ENCODE data around the gene ANGPTL8. TPM values are rescaled to one million over a fixed set of nuclear protein-coding genes. Genes with fewer than 3 reads are reported as not detected.

The ANGPTL8 gene
- total RNA-seq, 2 experiments from 2014 or later = not detected

DNA sequence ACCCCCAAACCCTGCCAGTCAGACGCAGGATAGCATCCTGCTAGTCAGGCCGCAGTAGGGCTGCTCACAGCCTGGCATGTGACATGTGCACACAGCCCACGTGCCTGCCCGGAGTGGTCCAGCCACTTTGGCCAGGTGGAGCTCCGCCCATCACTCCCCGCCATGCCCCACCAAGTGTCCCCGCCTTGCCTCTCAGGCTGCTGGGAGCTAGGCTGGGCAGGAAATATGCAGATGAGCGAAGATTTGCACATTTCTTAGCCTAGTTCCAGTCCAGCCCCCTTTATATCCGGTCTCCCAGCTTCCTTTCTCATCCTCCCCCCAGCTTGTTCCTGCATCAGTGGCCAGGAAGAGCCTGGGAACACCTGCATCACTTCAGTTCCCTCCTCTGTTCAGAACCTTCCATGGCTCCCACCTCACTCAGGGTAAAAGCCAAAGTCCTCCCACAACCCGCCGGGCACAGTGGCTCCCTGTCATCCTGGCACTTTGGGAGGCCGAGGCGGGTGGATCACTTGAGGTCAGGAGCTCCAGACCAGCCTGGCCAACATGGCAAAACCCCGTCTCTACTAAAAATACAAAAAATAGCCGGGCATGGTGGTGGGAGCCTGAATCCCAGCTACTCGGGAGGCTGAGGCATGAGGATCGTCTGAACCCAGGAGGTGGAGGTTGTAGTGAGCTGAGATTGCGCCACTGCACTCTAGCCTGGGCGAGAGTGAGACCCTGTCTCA is 25.2 kb downstream of the ANGPTL8 start:
- CTCF ChIA-PET = no interaction called here
- no peaks in the 10 kb centered on the region for H3K9me3 Mint-ChIP-seq
- peaks cover 78% of the 10 kb centered on the region for H3K27me3 Mint-ChIP-seq
- peaks cover 4% of the 10 kb centered on the region for H3K4me1 Mint-ChIP-seq
- POLR2A ChIA-PET = no interaction called here
- no peak overlapping the region for H3K27ac Mint-ChIP-seq
- no peak overlapping the region for H3K4me3 Mint-ChIP-seq
- no peak for DNase-seq
- no peaks in the 10 kb centered on the region for H3K36me3 Mint-ChIP-seq (ENCODE audit: low read depth)

DNA sequence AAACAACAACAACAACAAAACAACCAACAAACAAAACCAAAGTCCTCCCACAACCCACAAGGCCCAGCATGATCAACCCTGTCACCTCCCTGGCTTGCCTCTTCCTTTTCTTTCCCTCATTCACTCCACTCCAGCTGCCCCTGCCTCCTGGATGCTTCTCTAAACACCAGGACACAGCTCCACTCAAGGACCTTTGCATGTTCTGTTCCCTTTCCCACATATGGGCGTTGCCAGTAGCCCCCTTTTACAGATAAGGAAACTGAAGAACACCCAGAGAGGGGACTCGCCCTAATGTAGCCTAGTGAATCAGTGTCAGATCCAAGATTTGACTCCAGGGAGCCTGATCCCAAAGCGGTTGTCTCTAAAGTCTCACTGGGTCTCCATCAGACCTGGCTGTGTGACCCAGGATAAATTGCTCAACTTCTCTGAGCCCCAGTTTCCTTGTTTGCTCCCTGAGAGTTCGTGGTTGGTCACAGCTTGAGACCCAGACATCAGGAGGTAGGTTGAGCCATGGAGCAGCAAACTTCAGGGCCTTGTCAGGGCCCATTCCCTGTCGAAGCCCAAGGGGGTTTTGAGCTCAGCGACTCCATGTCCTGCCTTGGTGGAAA is 25.9 kb downstream of the ANGPTL8 start:
- POLR2A ChIA-PET = no interaction called here
- Mint-ChIP-seq H3K9me3 (no peaks in the 10 kb centered on the region), H3K4me1 (peaks cover 4% of the 10 kb centered on the region), H3K4me3 (no peak overlapping the region), H3K36me3 (ENCODE audit: low read depth) (no peaks in the 10 kb centered on the region), H3K27me3 (peaks cover 73% of the 10 kb centered on the region), H3K27ac (no peak overlapping the region)
- CTCF ChIA-PET = no interaction called here
- no peak for DNase-seq

DNA sequence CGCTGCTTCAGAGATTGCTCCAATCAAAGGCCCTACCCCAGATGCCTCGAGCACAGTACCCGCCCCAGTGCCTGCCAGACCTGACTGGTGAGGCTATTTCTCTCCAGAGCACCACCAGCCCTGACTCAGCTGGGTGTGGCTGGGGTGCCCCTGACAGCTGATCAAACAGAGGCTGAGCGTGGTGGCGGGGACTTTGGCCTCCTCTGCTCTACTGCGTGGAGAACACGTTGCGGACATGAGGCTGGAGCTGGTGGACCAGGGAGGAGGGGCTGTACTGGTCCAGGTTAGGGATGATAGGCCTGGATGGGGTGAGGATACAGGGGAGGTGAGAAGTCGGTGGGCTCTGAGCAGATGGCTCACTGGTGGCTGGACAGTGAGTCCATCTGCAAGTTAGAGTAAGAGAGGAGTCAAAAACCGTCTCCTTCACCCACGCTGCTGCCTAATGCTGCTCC is 26.4 kb downstream of the ANGPTL8 start:
- H3K4me1 Mint-ChIP-seq = peaks cover 4% of the 10 kb centered on the region
- H3K9me3 Mint-ChIP-seq = no peaks in the 10 kb centered on the region
- no peaks in the 10 kb centered on the region for H3K36me3 Mint-ChIP-seq (ENCODE audit: low read depth)
- POLR2A ChIA-PET = interaction anchor here (1.3 kb wide), 1 partner anchor 217 kb away, joined by 4 read pairs; no protein-coding TSS in a partner anchor
- CTCF ChIA-PET = no interaction called here
- no peak for DNase-seq
- peaks cover 71% of the 10 kb centered on the region for H3K27me3 Mint-ChIP-seq
- H3K27ac Mint-ChIP-seq = no peak overlapping the region
- H3K4me3 Mint-ChIP-seq = no peak overlapping the region

DNA sequence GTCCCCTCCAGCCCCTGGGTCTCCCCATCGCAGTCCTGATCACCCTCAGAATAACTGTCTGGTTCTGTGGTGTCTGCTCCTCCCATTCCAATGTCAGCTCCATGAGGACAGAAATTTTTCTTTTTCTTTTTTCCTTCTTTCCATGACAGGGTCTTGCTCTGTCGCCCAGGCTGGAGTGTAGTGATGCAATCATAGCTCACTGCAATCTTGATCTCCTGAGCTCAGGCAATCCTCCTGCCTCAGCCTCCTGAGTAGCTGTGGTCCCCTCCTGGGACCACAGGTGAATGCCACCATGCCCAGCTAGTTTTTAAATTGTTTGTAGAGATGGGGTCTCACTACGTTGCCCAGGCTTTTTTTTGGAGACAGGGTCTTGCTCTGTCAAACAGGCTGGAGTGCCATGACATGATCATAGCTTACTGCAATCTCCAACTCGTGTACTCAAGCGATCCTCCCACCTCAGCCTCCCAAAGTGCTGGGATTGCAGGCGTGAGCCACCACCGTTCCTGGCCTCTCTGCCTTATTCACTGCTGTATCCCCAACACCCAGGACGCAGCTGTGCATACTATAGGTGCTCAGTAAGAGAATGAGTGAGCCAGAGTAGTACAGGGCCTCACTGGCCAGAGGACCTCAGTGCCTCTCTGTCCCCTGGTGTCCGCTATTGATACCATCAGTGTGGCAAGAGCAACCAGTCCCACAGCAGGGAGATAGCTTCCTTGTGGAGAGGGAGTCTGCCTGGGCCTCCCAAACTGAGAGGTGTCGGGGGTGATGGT is 28.1 kb downstream of the ANGPTL8 start:
- Mint-ChIP-seq H3K4me1 (peaks cover 1% of the 10 kb centered on the region), H3K9me3 (no peaks in the 10 kb centered on the region)

DNA sequence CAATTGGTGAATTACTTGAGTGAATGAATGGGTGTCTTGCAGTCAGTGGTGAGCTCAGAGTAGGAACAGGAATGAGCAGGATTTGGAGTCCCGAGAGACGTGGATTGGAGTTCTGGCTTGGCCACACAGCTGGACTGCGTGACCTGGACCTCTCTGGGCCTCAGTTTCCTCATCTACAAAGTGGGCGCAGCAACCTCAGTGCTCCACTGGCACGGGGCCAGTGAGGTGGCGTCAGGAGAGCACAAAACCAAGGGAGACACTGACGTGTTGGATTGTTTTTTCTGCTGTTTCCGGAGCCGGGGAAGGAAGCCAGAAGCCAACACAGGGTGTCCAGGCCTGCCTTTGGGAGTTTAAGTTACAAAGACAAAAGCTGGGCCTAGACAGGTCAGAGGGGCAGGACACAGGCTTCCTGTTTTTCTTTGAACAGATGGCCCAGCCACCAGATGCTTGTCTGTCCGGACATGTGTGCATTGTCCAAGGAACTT is 29.4 kb downstream of the ANGPTL8 start:
- H3K4me3 Mint-ChIP-seq = no peak overlapping the region
- POLR2A ChIA-PET = interaction anchor here (0.6 kb wide), 1 partner anchor 139 kb away, joined by 3 read pairs; no protein-coding TSS in a partner anchor
- H3K36me3 Mint-ChIP-seq (ENCODE audit: low read depth) = no peaks in the 10 kb centered on the region
- peaks cover 59% of the 10 kb centered on the region for H3K27me3 Mint-ChIP-seq
- no peaks in the 10 kb centered on the region for H3K4me1 Mint-ChIP-seq
- no peak overlapping the region for H3K27ac Mint-ChIP-seq
- CTCF ChIA-PET = no interaction called here
- no peak for DNase-seq
- H3K9me3 Mint-ChIP-seq = no peaks in the 10 kb centered on the region

More for the DNA sequence above, 28.1 kb downstream of the ANGPTL8 start:
- peaks cover 64% of the 10 kb centered on the region for H3K27me3 Mint-ChIP-seq
- H3K4me3 Mint-ChIP-seq = no peak overlapping the region
- no peak overlapping the region for H3K27ac Mint-ChIP-seq
- no peak for DNase-seq
- CTCF ChIA-PET = interaction anchor here (0.6 to 1.3 kb wide), 4 partner anchors 10 to 26 kb away, joined by 3 to 5 read pairs (median 4); no protein-coding TSS in a partner anchor
- H3K36me3 Mint-ChIP-seq (ENCODE audit: low read depth) = no peaks in the 10 kb centered on the region
- POLR2A ChIA-PET = no interaction called here

DNA sequence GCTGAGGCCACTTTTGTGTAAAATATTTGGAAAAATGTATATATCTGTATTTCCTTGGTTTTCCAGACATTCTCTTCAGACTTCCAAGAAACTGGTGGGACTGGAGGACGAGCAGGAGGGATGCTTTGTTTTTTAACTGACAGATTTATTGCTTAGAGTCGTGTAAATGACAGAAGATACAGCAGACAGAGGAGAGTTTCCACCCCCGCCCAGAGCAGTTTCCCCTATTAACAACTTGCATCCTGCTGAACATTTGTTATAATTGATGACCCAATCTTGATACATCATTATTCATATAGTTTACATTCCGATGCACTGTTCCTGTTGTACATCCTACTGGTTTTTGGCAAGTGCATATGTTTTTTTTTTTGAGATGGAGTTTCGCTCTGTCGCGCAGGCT is 30.0 kb downstream of the ANGPTL8 start:
- no peak overlapping the region for H3K27ac Mint-ChIP-seq
- H3K4me1 Mint-ChIP-seq = no peaks in the 10 kb centered on the region
- DNase-seq = no peak
- peaks cover 60% of the 10 kb centered on the region for H3K27me3 Mint-ChIP-seq
- H3K4me3 Mint-ChIP-seq = no peak overlapping the region
- ChIA-PET POLR2A (no interaction called here), CTCF (no interaction called here)
- no peaks in the 10 kb centered on the region for H3K9me3 Mint-ChIP-seq
- H3K36me3 Mint-ChIP-seq (ENCODE audit: low read depth) = no peaks in the 10 kb centered on the region

DNA sequence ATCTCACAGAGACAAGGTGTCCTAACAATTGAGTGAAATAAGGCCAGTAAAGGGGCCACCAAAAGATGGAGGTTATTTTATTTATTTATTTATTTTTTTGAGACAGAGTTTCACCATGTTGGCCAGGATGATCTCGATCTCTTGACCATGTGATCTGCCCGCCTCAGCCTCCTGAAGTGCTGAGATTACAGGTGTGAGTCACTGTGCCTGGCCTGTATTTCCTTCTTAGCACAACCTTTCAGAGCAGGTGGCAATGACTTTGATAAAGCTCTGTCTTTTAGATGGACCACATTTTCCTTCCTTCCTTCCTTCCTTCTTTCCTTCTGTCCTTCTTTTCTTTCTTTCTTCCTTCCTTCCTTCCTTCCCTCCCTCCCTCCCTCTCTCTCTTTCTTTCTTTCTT is 33.9 kb downstream of the ANGPTL8 start:
- Mint-ChIP-seq H3K36me3 (ENCODE audit: low read depth) (no peaks in the 10 kb centered on the region), H3K4me1 (no peaks in the 10 kb centered on the region), H3K27me3 (peaks cover 52% of the 10 kb centered on the region), H3K9me3 (peaks cover 6% of the 10 kb centered on the region), H3K4me3 (no peak overlapping the region), H3K27ac (no peak overlapping the region)
- CTCF ChIA-PET = no interaction called here
- POLR2A ChIA-PET = no interaction called here
- no peak for DNase-seq

DNA sequence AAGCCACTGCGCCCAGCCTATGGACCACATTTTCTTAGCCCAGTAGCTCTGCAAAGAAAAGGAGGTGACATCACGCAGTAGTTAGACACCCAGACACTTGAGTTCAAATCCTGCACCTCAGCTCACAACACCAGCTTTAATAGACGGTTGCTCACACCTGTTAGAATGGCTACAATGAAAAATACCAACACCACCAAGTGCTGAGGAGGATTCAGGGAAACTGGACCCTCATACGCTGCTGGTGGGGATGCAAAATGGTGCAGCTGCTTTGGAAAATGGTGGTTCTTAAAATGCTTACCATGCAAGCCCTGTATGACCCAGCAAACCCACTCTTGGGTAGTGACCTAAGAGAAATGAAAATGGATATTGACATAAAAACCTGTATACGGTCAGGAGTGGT is 34.6 kb downstream of the ANGPTL8 start:
- Mint-ChIP-seq H3K27ac (no peak overlapping the region), H3K9me3 (peaks cover 6% of the 10 kb centered on the region), H3K27me3 (peaks cover 51% of the 10 kb centered on the region), H3K36me3 (ENCODE audit: low read depth) (no peaks in the 10 kb centered on the region), H3K4me1 (peaks cover 2% of the 10 kb centered on the region), H3K4me3 (no peak overlapping the region)
- CTCF ChIA-PET = no interaction called here
- DNase-seq = no peak
- POLR2A ChIA-PET = no interaction called here

DNA sequence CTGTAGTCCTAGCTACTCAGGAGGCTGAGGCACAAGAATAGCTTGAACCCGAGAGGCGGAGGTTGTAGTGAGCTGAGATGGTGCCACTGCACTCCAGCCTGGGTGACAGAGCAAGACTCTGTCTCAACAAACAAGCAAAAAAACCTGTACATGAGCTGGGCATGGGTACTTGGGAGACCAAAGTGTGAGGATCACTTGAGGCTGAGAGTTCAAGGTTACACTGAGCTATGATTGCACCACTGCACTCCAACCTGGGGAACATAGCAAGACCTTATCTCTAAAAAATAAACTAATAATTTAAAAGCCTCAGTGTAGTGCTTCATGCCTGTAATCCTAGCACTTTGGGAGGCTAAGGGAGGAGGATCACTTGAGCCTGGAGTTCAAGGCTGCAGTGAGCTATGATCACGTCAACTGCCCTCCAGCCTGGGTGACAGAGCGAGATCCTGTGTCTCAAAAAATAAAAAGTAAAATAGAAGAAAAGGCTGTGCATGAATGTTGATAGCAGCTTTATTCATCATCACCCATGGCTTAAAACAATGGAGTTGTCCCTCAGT is 35.2 kb downstream of the ANGPTL8 start:
- no peak for DNase-seq
- peaks cover 6% of the 10 kb centered on the region for H3K4me1 Mint-ChIP-seq
- H3K4me3 Mint-ChIP-seq = no peak overlapping the region
- no peaks in the 10 kb centered on the region for H3K36me3 Mint-ChIP-seq (ENCODE audit: low read depth)
- POLR2A ChIA-PET = no interaction called here
- H3K27ac Mint-ChIP-seq = no peak overlapping the region
- CTCF ChIA-PET = no interaction called here
- H3K9me3 Mint-ChIP-seq = peaks cover 6% of the 10 kb centered on the region
- H3K27me3 Mint-ChIP-seq = peaks cover 47% of the 10 kb centered on the region

DNA sequence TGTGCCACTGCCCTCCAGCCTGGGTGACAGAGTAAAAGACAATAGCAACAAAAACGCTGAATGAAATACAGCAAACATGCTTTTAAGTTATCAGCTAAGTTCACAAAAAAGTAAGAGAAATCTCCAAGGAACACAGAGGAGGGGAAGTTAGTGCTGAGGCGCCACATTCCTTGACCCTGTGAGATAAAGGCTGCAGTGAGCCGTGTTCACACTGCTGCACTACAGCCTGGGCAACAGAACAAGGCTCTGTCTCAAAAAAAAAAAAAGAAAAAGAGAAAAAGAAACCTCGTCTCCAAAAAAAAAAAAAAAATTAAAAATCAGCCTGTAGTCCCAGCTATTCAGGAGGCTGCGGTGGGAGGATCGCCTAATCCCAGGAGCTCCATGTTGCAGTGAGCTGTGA is 39.3 kb downstream of the ANGPTL8 start:
- Mint-ChIP-seq H3K4me1 (peaks cover 16% of the 10 kb centered on the region), H3K36me3 (ENCODE audit: low read depth) (no peaks in the 10 kb centered on the region), H3K27ac (no peak overlapping the region), H3K27me3 (peaks cover 57% of the 10 kb centered on the region), H3K9me3 (peaks cover 6% of the 10 kb centered on the region), H3K4me3 (no peak overlapping the region)
- no peak for DNase-seq
- ChIA-PET CTCF (interaction anchor here (0.6 to 1.2 kb wide), 2 partner anchors 59 to 1506 kb away, joined by 3 read pairs; no protein-coding TSS in a partner anchor), POLR2A (no interaction called here)

DNA sequence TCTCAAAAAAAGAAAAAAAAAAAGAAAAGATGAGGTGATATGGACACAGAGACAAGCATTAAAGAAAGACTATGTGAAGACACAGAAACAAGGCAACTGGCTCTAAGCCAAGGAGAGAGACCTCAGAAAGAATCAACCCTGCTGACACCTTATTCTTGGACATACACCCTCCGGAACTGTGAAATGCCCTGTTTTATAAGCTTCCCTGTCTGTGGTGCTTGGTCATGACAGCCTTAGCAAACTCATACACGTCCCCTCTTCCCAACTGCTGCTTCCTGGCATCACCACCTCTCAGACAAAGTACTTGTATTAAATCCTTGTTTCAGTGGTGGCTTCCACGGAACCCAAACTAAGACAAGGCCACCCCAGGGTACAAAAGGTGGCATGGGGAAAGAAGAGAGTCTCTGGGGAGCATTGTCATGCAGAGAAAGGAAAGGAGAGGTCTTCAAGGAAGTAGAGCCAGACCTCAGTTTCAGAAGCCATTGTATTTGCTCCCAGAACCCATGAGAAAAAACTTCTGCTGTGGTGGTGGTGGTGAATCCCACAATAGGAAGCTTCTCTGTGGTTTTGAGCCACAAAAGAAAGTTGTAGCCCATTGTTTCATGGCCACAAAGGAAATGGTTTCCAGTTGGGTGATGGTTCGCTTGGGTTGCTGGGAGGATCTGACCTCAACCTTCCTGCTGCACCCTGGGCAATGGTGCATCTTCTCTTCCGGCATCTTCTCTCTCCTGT is 40.3 kb downstream of the ANGPTL8 start:
- Mint-ChIP-seq H3K27me3 (peaks cover 55% of the 10 kb centered on the region), H3K4me1 (peaks cover 16% of the 10 kb centered on the region), H3K36me3 (ENCODE audit: low read depth) (no peaks in the 10 kb centered on the region), H3K27ac (peak overlapping the region; percentile 4), H3K9me3 (peaks cover 6% of the 10 kb centered on the region), H3K4me3 (peak overlapping the region; percentile 10)
- peak; percentile 76 for DNase-seq
- POLR2A ChIA-PET = no interaction called here
- CTCF ChIA-PET = interaction anchor here (0.6 to 1.2 kb wide), 5 partner anchors 20 to 290 kb away, joined by 3 to 4 read pairs (median 4); no protein-coding TSS in a partner anchor

DNA sequence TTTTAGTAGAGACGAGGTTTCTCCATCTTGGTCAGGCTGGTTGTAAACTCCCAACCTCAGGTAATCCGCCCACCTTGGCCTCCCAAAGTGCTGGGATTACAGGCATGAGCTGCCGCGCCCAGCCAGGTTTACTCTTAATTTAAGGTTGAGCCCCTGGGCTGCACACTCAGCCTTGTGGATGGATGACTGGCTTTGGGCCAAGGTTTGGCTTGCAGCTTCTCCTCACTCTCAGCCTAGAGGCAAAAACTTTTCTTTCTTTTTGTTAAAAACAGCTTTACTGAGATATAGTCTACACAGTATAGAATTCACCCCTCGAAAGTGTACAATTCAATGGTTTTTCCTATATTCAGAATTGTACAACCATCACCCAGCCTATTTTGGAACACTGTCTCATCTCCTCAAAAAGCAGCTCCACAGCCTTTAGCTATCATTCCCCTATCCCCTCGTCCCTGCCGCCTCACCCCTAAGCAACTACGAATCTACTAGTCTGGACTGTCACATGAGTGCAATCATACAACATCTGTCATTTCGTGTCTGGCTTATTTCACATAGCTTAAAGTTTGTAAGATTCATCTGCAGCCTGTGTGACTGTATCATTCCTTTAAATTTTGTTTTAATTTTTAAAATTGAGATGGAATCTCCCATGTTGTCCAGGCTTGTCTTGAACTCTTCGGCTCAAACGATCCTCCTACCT is 42.1 kb downstream of the ANGPTL8 start:
- peaks cover 51% of the 10 kb centered on the region for H3K27me3 Mint-ChIP-seq

More for the DNA sequence above, 42.1 kb downstream of the ANGPTL8 start:
- ChIA-PET CTCF (interaction anchor here (1.5 kb wide), 1 partner anchor 100 kb away, joined by 3 read pairs; no protein-coding TSS in a partner anchor), POLR2A (interaction anchor here (0.5 to 0.7 kb wide), 3 partner anchors 54 to 1202 kb away, joined by 3 read pairs; no protein-coding TSS in a partner anchor)
- no peak overlapping the region for H3K4me3 Mint-ChIP-seq
- no peak for DNase-seq
- no peaks in the 10 kb centered on the region for H3K36me3 Mint-ChIP-seq (ENCODE audit: low read depth)
- no peak overlapping the region for H3K27ac Mint-ChIP-seq
- H3K9me3 Mint-ChIP-seq = peaks cover 6% of the 10 kb centered on the region
- H3K4me1 Mint-ChIP-seq = peaks cover 16% of the 10 kb centered on the region

Measured in activated CD4-positive, alpha-beta memory T cell treated with anti-CD3 and anti-CD28 coated beads, Interleukin-2, amount 10 ng/mL, durations not matched to agents 7 days and 5 days (primary cell).